ENCODE data around the gene ZC3H6.
A peak's percentile ranks its signal among the peaks of the same experiment; 100 is the strongest.

The ZC3H6 gene, protein sequence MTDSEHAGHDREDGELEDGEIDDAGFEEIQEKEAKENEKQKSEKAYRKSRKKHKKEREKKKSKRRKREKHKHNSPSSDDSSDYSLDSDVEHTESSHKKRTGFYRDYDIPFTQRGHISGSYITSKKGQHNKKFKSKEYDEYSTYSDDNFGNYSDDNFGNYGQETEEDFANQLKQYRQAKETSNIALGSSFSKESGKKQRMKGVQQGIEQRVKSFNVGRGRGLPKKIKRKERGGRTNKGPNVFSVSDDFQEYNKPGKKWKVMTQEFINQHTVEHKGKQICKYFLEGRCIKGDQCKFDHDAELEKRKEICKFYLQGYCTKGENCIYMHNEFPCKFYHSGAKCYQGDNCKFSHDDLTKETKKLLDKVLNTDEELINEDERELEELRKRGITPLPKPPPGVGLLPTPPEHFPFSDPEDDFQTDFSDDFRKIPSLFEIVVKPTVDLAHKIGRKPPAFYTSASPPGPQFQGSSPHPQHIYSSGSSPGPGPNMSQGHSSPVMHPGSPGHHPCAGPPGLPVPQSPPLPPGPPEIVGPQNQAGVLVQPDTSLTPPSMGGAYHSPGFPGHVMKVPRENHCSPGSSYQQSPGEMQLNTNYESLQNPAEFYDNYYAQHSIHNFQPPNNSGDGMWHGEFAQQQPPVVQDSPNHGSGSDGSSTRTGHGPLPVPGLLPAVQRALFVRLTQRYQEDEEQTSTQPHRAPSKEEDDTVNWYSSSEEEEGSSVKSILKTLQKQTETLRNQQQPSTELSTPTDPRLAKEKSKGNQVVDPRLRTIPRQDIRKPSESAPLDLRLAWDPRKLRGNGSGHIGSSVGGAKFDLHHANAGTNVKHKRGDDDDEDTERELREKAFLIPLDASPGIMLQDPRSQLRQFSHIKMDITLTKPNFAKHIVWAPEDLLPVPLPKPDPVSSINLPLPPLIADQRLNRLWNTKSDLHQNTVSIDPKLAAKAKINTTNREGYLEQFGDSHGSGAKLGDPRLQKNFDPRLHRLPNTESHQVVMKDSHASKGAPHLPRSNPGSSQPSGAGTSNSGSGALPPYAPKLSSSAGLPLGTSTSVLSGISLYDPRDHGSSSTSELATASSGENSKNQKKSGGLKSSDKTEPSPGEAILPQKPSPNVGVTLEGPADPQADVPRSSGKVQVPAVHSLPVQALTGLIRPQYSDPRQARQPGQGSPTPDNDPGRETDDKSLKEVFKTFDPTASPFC

DNA sequence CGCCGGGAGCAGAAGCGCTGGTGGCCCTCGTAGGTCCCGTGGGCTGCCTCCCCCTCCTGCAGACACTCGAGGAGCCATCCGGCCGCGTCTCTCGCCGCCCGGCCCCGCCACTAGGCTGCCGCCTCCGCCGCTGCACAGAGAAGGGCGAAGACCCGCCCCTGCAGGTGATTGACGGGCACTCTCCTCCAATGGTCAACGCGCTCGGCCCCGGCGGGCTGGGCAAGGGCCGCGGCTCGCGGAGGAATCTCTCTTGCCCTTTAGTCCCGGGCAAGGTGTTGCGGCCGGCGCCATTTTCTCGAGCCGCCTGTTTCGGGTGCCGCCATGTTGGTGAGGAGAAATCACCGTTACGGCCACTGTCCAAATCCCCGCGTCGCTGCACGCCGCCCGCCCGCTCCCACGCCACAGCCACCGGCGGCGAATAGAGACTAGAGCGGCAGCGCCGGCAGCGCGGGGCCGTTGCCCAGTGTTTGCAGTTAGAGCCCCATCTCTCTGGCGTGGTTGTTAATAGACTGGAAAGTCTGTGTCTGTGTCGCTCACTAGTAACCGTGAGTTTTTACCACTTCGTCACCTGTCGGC, at the start of gene ZC3H6:
Gene ZC3H6, plus strand, starts transcription at position 287 of the 576 bp plus-strand sequence. CDS start 398 bp downstream, outside the sequence.
- H4K20me1 ChIP-seq = no peaks in the 10 kb centered on the region
- H3K4me3 ChIP-seq = peak within 1 kb of the TSS; percentile 83
- H3K4me2 ChIP-seq = peak within 1 kb of the TSS; percentile 83
- H3K27ac ChIP-seq = peak within 1 kb of the TSS; percentile 99
- no peaks in the 10 kb centered on the region for H3K27me3 ChIP-seq
- H3K36me3 ChIP-seq = no peaks in the 10 kb centered on the region
- H3K9me3 ChIP-seq = no peaks in the 10 kb centered on the region
- TF ChIP-seq Cebpa-rat (IDR thresholded peaks at IDR 0.05) = no peak
- H3K9ac ChIP-seq = peak within 1 kb of the TSS; percentile 99
- peaks cover 34% of the 10 kb centered on the region for H3K4me1 ChIP-seq

DNA sequence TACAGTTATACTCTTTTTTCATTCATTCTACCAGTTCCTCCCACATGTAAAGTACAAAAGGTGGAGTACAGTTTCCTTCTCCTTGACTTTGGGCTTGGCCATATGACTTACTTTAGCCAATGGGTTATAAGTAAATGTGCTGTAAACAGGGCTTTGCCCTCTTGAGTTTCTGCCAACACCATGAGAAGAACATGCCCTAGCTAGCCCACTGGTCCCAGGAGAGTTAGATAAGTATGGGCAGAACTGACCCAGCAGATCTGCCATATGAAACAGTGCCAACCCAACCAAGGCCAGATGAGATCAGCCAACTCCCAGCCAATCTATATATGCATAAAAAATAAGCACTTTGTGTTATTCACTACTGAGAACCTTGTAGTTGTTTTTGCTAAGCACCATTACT, 46.0 kb upstream of the ZC3H6 start:
- TF ChIP-seq Cebpa-rat (IDR thresholded peaks at IDR 0.05) = no peak
- Histone ChIP-seq H3K9me3 (peaks cover 17% of the 10 kb centered on the region), H3K4me2 (peak overlapping the region; percentile 42), H3K36me3 (peaks cover 68% of the 10 kb centered on the region), H3K27me3 (no peaks in the 10 kb centered on the region), H4K20me1 (no peaks in the 10 kb centered on the region), H3K27ac (no peak overlapping the region), H3K4me3 (no peak overlapping the region), H3K4me1 (peaks cover 9% of the 10 kb centered on the region), H3K9ac (no peak overlapping the region)

DNA sequence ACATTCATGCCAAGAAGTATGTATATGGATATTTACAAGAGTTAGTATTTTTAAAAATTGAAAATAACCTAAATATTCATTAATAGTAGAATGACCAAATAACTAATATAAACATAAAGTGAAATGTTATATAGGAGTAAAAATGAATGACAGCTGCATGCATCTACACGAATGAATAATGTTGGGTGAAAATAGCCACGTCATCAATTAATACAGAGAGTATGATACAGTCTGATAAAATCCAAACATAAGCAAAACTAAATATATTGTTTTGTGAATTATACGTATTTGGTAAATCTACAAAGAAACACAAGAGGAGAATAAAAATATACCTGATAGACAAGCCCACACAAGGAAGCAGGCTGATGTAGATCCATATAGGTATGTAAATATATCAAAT, 45.0 kb upstream of the ZC3H6 start:
- H3K9ac ChIP-seq = no peak overlapping the region
- peaks cover 9% of the 10 kb centered on the region for H3K4me1 ChIP-seq
- H3K36me3 ChIP-seq = peaks cover 69% of the 10 kb centered on the region
- H3K9me3 ChIP-seq = peaks cover 17% of the 10 kb centered on the region
- no peak overlapping the region for H3K4me3 ChIP-seq
- TF ChIP-seq Cebpa-rat (IDR thresholded peaks at IDR 0.05) = no peak
- H3K4me2 ChIP-seq = no peak overlapping the region
- H3K27ac ChIP-seq = no peak overlapping the region
- no peaks in the 10 kb centered on the region for H4K20me1 ChIP-seq
- no peaks in the 10 kb centered on the region for H3K27me3 ChIP-seq

DNA sequence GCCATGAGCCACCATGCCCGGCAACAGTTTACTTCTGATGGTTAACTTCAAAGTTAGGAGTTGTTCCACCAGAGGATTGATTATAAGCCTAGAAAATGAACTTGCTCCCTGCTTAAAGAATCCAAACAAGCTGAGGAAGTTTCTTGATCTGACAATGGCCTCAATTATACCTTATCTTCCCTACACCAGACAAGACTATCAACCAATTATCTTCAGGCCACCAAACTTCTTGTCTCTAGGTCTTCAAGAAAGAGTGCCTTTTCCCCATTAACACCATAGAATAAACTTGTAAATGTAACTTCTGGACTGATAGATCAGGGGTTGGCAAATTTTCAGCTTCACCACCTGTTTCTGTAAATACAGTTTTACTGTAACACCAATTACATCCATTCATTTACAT, 35.5 kb upstream of the ZC3H6 start:
- H3K4me1 ChIP-seq = no peaks in the 10 kb centered on the region
- no peaks in the 10 kb centered on the region for H3K9me3 ChIP-seq
- no peak overlapping the region for H3K27ac ChIP-seq
- no peak for TF ChIP-seq Cebpa-rat (IDR thresholded peaks at IDR 0.05)
- peaks cover 59% of the 10 kb centered on the region for H3K36me3 ChIP-seq
- no peak overlapping the region for H3K4me3 ChIP-seq
- H3K4me2 ChIP-seq = no peak overlapping the region
- 0 out of 2 replicates have a peak, but pooled peaks cover 6% of the 10 kb centered on the region for H4K20me1 ChIP-seq
- H3K9ac ChIP-seq = no peak overlapping the region
- no peaks in the 10 kb centered on the region for H3K27me3 ChIP-seq

DNA sequence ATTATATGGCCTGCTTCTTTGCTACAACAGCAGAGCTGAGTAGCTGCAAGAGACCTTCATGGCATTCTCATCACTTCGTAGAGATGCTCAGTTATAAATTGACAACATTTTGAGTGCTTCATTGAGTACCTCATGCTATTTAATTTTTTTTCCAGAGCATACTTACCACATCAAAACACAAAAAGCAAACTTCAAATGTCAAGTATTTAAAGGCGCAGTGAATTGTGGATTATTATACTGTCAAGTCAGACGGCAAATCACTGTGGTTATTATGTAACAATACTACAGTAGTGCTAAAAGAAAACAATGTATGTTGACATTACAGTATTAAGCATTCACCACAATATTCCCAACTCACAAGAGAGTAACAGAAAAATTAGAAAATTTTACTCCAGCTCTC, 33.0 kb upstream of the ZC3H6 start:
- peaks cover 23% of the 10 kb centered on the region for H3K9me3 ChIP-seq
- no peak overlapping the region for H3K27ac ChIP-seq
- no peak overlapping the region for H3K4me2 ChIP-seq
- no peak overlapping the region for H3K4me3 ChIP-seq
- no peaks in the 10 kb centered on the region for H3K4me1 ChIP-seq
- H3K9ac ChIP-seq = no peak overlapping the region
- 0 out of 2 replicates have a peak, but pooled peaks cover 6% of the 10 kb centered on the region for H4K20me1 ChIP-seq
- H3K36me3 ChIP-seq = peaks cover 65% of the 10 kb centered on the region
- TF ChIP-seq Cebpa-rat (IDR thresholded peaks at IDR 0.05) = no peak
- H3K27me3 ChIP-seq = no peaks in the 10 kb centered on the region

DNA sequence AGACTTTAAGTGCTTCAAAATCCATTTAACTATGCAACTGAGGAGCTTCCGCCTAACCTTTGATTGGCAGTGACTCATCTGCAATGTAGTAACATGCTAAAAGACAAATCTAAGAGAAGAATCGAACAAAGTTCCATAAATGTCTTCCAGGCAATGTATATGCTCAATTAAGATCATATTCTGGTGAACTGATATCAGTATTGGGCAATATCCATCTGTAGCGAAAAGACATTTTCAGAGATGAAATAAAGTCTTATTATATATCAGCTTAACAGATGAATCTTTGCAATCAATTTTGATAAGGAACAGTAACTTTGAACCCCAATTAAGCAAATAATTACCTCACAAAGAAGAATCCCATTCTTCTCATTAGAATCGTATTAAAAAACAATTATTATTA, 32.2 kb upstream of the ZC3H6 start:
- Histone ChIP-seq H3K36me3 (peaks cover 65% of the 10 kb centered on the region), H3K27me3 (no peaks in the 10 kb centered on the region)

DNA sequence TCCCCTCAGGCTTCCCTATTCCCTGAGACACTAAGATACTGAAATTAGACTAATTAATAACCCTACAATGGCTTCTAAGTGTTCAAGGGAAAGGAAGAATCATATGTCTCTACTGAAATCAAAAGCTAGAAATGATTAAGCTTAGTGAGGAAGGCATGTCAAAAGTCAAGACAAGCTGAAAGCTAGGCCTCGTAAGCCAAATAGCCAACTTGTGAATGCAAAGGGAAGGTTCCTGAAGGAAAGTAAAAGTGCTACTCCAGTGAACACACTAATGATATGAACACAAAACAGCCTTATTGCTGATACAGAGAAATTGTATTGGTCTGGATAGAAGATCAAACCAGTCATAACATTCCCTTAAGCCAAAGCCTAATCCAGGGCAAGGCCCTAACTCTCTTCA, 30.5 kb upstream of the ZC3H6 start:
- Histone ChIP-seq H4K20me1 (0 out of 2 replicates have a peak, but pooled peaks cover 2% of the 10 kb centered on the region), H3K4me2 (no peak overlapping the region), H3K27me3 (no peaks in the 10 kb centered on the region), H3K4me3 (no peak overlapping the region), H3K9me3 (peaks cover 45% of the 10 kb centered on the region), H3K36me3 (peaks cover 77% of the 10 kb centered on the region), H3K4me1 (no peaks in the 10 kb centered on the region), H3K27ac (no peak overlapping the region), H3K9ac (no peak overlapping the region)
- TF ChIP-seq Cebpa-rat (IDR thresholded peaks at IDR 0.05) = no peak

More for the DNA sequence above, 32.2 kb upstream of the ZC3H6 start:
- Histone ChIP-seq H3K4me2 (no peak overlapping the region), H3K9ac (no peak overlapping the region), H3K27ac (no peak overlapping the region), H3K4me3 (no peak overlapping the region), H3K4me1 (no peaks in the 10 kb centered on the region), H3K9me3 (peaks cover 32% of the 10 kb centered on the region), H4K20me1 (0 out of 2 replicates have a peak, but pooled peaks cover 6% of the 10 kb centered on the region)
- no peak for TF ChIP-seq Cebpa-rat (IDR thresholded peaks at IDR 0.05)

DNA sequence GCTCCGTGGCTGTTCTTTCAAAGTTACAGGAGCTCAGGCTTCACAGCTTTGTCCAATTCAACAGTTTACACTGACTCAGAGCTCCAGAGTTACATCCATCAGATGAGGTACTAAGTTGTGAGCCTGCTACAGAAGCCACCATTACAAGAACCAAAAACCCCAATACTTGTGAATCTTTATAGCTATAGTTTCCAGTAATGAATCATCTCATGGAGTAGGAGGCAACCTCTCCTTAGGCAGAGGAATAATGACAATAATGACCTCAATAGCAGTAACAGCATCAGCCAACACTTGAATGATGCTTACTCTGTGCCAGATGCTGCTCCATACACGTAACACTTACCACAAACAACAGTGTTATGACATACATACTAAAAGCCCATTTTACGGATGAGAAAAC, 24.1 kb upstream of the ZC3H6 start:
- Histone ChIP-seq H3K36me3 (peaks cover 55% of the 10 kb centered on the region), H3K9ac (no peak overlapping the region), H3K27me3 (no peaks in the 10 kb centered on the region), H3K9me3 (peaks cover 33% of the 10 kb centered on the region), H3K4me2 (no peak overlapping the region), H3K4me1 (peaks cover 31% of the 10 kb centered on the region), H4K20me1 (peaks cover 13% of the 10 kb centered on the region; the same call in 1 of the 2 replicates), H3K27ac (no peak overlapping the region), H3K4me3 (no peak overlapping the region)
- no peak for TF ChIP-seq Cebpa-rat (IDR thresholded peaks at IDR 0.05)

DNA sequence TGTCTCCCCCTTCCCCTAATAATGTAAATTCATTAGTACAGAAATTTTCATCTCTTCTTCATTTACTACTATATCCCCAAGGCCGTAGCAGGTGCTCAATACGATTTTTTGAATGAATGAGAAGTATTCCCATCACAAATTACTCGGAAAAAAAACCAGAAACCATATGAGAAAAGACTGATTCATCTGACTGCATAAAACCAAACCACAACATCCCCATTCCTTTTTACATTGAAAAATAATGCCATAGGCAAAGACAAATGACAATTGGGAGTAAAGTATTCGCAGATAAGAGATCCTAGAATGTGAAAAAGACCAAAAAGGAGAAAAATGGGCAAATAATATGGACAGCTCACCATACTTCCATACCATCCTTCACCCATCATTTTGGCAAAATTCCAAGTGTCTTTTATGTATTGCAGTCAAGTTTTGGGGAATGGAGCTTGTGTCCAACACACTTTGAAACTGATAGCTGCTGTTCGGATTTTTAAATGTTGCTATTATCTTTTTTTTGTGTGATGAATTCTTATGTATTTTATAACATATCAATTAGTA, 22.1 kb upstream of the ZC3H6 start:
- Histone ChIP-seq H3K9ac (no peak overlapping the region), H3K27me3 (no peaks in the 10 kb centered on the region)

More for the DNA sequence above, 22.1 kb upstream of the ZC3H6 start:
- peaks cover 34% of the 10 kb centered on the region for H3K36me3 ChIP-seq
- no peak for TF ChIP-seq Cebpa-rat (IDR thresholded peaks at IDR 0.05)
- H3K27ac ChIP-seq = no peak overlapping the region
- H3K4me2 ChIP-seq = peak overlapping the region; percentile 89
- peaks cover 13% of the 10 kb centered on the region; the same call in 1 of the 2 replicates for H4K20me1 ChIP-seq
- peaks cover 31% of the 10 kb centered on the region for H3K4me1 ChIP-seq
- peaks cover 13% of the 10 kb centered on the region for H3K9me3 ChIP-seq
- H3K4me3 ChIP-seq = no peak overlapping the region

Measured in BLaER1 (cell line).